ENCODE results near the gene JMJD4.

Gene JMJD4

DNA sequence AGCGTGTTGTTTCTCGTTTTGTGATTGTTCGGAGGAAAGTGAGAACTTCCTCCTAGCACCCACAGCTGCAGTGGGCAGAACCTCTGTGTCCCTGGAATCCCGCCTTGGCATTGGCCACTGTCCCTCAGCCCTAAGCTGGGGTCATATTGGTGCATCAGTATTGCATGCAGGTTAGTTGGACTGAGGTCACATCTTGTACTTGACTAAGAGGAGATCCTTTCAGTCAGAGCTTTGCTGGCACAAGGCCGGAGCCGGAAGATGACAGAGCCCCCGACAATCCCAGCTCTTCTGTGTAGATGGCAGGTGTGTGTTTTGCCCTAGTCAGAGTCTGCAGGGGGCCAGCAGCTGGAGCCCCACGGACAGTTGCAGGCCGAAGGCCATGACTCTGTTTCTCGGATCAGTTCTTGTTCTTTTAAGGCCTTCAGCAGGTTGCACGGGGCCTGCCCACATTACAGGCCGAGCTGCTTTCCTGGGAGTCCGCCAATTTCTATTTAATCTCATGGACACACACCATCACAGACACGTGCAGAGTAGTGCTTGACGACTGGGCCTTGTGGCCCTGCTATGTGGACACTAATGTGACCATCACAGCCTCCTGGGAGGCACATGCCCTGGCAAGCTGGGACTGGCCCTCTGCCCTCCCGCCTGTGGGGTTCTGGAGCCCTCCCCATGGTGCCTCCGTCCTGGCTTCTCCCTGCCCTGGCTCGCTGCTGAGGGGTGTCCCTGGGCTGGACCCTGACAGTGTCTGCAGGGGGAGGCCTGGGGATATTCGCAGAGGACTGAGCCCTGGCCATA lies 15.0 kb upstream of the JMJD4 start:
- no peak for DNase-seq (ENCODE audit: low read depth)

DNA sequence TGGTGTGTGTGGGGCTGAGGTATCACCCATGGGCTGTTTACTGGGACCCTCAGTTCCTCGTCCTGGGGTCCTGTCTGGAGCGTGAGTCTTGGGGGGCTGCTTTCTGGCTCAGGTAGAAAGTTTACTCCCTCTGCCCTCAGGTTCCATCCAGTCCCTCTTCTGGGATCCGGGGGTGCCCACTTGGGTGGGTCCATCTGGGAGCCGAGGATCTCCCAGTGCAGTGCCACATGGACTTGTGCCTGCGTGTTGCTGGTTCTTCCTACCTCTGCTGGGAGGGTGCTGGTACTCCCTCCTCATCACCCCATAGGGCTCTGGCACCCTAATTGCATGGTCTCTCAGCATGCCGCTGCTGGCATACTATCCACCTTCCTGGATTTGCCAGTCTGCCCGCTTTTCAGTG lies 14.1 kb upstream of the JMJD4 start:
- no peak for DNase-seq (ENCODE audit: low read depth)

DNA sequence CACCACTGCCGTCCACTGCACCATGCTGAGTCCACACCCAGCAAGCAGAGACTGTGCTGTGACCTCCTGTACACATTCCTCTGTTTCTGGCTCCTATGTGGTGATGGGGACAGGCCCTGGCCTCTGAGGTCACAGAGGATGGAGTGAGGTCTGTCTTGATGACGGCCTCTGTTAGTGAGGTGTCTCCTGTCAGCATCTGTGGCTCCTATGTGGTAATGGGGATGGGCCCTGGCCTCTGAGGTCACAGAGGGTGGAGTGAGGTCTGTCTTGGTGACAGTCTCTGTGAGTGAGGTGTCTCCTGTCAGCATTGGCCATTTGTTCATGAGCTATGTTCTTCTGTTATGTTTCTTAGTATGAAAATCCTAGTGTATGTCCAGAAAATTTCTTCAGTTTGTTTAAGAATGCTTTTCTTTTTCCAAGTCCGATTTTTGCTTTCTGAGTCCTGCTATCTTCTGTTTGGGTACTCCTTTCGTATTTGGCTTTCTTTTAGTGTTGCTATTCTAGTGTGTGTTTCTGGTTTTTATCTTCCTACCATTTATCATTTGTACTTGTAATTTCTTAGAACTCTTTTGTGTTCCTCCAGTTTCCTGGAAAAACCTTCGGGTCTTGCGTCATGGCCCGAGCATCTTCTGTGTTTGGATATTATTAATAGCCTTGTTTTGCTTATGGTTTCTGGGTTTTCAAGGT lies 13.5 kb upstream of the JMJD4 start:
- no peak for DNase-seq (ENCODE audit: low read depth)

DNA sequence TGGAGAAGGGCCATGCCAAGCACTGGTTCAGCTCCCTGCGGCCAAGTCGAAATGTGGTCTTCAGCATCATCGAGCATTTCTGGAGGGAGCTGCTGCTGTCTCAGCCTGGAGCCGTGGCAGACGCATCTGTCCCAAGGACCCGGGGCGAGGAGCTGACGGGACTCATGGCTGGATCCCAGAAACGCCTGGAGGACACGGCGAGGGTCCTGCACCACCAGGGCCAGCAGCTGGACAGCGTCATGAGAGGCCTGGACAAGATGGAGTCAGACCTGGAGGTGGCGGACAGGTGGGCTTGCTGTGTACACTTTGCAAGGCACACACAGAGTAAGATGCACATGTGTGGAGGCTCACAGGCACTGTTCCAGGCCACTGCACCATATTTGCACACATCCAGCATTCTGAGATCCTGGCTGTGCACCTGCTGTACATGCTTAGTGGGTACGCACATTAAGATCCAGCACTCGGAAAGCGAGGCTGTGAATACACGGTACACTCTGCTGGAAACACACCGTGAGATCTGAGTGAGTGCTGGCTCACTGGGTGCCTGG lies 12.9 kb upstream of the JMJD4 start:
- DNase-seq (ENCODE audit: low read depth), result no peak

DNA sequence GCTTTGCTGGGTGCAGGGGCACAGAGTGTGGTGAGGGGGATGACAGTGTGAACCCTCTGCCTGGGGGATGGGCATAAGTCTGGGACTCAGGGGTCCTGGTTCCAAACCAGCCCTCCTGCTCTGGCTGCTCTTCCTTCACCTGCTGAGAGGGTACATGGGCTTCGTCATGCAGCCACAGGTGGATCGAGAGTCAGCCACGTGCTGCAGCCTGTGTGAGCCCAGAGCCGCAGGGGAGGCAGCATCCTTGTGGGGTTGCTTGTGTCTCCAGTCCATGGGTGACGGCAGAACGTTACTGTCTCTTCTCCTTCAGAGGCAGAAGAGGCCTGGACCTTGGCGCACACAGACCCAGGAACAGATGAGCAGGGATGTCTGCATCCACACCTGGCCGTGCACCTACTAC lies 12.3 kb upstream of the JMJD4 start:
- no peak for DNase-seq (ENCODE audit: low read depth)

DNA sequence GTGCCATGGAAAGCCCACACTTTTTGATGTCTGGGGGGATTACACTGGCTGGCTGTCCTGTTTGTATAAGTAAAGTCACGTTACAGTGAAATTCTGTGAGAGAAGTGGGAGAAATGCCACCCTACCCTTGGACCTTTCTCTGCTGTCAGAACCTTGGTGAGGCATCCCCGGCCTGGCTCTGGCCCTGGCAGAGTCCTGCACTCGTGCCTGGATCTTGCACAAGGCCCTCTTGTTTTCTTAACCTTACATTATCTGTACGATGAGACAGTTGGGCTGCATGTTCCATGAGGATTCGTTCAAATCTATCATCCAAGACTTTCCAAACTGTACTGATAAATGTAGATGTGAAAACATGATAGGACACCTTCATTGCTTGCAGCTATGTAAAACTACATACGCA lies 11.6 kb upstream of the JMJD4 start:
- DNase-seq (ENCODE audit: low read depth), result no peak

DNA sequence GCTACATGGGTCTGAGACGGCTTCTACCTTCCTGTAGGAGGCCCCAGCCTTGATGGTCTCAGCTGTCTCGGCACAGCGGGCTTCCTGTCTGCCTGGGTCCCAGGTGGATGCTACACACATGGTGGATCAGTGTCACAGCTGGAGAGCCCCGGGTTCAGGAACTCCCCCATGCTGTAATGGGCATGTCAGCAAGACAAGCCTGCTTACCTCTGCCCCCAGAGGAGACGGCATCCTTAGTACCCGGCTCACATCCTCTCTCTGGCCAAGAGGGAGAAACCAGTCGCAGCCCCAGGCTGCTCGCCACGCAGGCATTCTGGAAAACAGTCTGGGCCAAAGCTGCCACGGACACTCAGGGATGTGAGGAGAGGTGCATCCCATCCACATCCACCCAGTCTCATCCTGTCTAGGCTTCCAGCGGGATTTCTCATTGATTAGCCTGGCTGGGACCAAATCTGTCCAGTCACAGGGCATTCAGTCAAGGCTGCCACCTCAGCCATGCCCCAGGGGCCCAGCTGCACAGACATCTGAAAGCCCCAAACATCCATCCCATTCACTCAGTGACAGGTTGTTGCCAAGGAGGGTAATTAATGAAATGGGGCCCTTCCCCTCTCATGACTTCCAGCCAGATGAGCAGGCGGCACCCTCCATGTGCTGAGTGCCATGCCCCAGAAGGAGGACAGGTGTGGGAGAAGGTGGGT lies 10.6 kb upstream of the JMJD4 start:
- DNase-seq (ENCODE audit: low read depth), result no peak

DNA sequence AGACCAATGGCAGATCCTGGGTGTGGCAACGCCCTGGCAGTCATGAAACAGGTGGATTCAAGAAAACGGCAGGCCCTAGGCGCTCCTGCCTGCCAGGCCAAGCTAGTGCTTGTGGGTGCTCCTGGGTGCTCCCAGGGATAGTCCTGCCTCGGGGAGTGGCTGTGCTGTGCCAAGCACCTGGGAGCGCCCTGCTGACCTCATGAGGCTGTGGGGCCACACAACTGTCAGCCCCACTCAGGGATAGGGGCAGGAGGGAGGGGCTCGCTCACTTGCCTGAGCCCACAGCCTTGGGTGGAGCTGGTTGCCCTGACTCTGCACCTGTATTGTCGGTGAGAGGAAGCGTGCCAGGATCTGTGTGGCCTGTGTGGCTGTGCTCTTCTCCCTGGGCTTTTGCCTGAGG lies 9.6 kb upstream of the JMJD4 start:
- DNase-seq (ENCODE audit: low read depth), result no peak

DNA sequence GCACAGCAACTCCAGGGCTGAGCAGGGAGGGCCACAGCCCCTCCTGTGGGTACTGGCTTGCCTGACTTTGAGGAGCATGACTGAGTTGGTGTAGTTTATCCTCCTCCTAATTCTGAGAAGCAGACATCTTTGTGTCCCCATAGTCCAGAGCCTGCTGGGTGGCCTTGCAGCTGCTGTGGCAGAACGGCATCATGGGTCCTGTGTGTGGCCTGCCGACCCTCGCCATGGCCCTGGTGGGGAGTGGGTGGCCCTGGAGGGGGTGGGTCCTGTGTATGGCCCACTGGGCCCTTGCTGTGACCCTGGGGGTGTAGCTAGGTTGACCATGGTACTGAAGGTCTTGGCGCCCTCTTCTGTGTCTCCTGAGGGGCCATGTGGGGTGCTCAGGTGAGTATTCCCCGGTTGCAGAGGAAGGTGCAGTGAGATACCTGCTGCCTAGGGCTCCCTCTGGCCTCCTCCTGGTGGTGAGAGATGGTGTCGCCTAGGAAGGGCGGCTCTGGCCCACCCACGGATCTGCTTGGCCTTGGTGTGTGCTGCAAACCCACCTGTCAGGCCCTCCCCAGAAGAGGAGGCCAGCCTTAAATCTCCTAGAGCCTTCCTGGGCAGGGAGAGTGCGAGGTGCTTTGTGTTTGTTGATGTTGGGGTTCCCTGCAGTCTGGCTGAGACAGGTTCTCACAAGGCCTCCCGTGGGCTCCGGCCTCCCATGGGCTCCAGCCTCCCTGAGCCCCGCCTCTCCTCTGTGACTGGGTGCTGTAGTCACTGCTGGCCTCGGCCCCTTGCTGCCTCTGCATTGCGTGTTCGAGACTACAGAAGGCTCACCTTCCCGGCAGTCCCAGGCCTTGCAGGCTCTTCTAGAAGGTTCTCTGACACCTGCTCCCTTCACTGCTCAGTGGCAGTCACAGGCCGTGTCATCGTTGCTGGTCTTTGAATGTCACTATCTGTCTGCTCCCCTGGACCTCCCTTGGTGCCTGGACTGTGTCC lies 7.9 kb upstream of the JMJD4 start:
- DNase-seq (ENCODE audit: low read depth), result no peak

DNA sequence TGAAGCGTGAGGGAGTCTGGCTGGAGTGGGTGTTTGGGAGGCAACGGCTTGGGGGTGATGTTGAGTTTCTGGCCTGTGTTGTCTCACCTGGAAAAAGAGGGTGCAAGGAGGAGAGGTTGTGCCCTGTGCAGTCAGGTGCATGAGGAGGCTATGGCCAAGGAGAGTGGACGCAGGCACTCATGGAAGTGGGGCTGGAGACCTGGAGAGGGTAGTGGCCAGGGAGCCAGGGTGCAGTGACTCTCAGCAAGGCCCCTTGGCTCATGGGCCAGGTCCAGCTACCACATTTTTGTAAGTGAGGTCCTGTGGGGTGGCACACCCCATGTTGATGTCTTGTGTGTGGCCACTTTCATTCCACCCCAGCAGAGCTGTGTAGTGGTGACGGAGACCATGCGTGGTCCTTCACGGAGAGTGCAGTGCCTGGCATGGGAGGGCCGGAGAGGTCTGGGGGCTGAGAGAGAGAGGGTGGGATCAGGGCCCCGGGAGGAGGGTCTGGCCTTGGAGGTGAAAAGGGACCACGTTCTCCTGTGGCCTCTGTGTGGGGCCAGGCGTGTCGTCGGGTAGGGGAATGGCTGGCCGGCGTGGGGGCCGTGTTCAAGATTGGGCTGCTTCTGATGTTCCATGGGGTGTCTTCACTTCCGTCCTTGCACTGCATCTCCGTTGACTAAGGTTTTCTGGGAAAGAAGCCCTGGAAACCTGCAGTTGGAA lies 6.2 kb upstream of the JMJD4 start:
- no peak for DNase-seq (ENCODE audit: low read depth)

DNA sequence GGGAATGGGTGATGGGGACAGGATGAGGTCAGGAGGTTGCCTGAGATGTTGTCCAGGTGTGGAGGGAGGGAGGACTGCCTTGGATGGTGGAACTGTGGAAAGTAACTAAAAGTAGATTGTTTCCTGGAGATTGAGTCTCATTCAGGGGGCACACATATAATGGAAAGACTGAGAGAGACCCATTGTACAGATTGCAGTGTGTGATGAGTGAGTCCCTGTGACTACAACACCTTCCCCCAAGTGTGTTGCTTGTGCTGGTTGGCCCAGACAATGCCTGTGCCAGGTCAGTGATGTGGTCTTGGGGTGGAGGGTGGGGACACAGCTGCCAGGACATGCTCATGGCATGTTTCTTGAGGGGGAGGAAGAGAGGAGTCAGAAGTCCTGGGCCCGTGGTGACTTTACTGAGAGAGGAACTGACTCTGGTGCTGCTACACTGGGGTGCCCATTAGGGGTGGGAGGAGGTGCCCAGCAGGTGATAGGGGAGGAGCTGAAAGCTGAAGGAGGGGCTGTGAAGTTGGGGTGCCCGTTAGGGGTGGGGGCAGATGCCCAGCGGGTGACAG lies 5.4 kb upstream of the JMJD4 start:
- DNase-seq (ENCODE audit: low read depth), result no peak

DNA sequence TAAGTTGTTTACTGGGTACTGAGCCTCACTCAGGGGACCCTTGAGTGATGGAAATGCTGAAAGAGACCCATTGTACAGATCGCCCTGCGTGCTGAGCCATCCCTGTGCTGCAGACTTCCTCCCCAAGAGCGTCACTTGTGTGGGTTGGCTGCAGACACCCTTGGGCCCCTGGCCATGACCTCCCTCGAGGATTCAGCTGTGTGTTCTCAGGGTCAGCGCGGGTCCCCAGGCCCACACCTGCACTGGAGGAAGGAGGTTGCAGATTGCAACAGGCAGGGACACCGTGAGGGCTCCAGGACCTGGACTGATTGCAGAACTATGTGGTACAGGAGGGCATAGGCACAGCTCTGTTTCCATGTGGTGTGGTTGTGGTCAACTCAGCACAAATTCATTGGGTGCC lies 4.5 kb upstream of the JMJD4 start:
- DNase-seq (ENCODE audit: low read depth), result no peak

DNA sequence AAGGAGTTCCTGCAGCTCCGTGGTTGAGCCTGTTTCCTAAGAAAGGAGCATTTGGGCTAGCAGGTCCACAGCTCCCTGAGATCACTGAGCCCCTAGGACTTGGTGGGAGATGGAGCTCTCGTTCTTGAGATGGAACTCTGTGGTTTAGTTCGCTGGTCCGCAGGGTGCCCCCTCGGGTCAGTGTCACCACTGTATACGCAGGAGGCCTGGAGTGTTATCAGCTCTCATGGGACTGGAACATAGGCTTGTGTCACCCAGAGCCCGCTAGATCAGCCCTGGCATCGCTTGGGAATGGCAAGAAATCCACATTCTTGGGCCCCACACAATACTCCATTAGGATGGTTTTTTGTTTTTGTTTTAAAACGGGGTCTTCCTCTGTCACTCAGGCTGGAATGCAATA lies 3.7 kb upstream of the JMJD4 start:
- no peak for DNase-seq (ENCODE audit: low read depth)

DNA sequence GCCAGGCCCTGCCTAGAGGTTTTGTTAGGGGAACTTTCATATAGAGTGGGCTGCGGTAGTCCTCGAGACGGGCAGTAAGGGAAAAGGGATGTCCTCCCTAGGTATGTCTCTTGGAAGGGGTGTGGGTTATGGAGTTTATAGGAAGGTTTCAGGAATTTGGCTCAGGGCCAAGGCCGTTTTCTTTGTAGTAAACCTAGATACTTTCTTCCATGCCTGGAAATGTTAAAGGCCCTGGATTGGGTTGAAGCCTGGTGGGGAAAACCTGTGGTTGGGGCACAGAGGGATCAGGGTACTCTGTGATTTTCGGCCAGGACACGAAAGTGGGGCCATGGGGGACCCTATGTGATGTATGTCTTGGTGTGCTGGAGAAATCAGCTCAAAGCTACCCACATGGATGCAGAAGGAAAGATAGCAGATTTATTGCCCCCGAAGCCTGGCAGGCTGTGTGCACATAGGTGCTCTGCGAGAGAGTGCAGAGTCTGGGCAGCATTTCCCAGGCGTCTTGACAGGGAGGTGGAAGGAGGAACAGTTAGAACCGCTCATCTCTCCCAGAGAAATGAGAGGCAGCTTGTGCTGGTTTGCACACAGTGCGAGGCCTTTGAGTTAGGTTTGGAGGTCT lies 1.8 kb upstream of the JMJD4 start:
- DNase-seq (ENCODE audit: low read depth), result no peak

DNA sequence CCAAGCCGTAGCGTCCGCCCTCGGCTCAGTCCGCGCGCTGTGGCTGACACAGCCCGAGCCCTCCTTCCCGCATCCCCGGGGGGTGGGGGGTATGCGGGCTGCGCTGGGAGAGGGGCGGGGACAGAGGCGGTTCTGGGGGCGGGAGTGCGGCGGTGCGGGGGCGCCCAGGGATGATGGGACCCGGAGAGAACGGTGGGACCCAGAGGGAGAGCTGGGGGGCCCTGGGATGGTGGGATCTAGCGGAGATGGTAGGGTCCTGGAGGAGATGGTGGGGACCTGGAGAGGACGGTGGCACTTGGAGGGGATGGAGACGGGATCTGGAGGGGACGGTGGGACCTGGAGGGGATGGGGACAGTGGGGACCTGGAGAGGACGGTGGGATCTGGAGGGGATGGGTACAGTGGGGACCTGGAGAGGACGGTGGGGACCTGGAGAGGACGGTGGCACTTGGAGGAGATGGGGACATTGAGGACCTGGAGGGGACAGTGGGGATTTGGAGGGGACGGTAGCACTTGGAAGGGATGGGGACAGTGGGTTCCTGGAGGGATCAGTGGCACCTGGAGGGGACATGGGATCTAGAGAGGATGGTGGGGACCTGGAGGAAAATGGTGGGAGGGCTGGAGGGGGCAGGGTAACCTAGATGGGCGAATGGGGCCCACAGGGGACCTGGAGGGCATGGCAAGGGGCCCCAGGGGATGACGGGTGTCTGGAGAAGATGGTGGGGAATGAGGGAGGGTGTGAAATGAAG lies 610 bp upstream of the JMJD4 start:
- no peak for DNase-seq (ENCODE audit: low read depth)

DNA sequence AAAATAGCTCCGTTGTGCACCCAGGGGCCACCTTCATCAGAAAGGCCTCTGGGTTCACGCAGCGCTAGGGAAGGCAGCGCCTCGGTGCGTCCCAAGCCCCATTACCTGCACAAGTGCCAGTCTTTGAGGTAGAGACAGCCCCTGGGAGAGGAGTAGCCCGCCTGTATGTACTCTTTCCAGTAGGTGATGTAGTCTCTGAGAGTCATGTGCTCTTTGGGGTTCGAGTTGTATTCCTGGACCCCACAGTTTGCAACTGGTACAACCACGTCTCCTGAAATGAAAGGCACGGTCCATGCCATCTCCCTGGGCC lies 601 bp downstream of the JMJD4 start:
- peak; percentile 24 for DNase-seq (ENCODE audit: low read depth)

DNA sequence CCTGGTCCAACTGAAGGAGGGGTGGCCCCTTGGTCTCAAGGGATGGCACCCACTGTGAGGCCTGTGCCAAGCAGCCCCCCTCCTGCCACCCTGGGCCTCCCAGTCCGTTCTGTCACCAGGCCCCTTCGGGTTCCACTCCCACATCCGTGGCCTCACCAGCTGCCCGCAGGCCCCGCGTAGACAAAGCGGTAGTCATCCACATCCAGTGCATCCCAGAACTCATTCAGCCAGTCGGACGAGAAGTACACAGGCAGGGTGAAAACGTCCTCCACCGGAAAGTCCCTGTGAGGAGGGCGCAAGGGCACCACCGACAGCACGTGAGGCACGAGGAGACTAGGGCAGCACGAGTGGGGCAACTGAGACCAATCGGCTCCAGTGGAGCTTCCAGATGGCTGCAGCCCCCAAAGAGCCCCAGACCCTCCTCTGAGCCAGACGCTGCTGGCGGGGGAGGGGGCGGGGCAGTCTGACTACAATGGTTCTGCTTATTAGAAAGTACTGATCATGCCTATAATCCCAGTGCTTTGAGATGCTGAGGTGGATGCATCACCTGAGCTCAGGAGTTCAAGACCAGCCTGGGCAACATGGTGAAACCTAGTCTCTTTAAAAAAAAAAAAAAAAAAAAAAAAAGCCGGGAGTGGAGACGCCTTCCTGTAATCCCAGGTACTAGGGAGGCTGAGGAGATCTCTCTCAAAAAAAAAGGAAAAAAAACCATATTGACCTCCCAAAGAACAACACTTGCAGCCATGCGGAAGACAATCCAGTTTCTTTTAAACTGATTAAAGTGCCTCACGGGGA lies 1.2 kb downstream of the JMJD4 start:
- no peak for DNase-seq (ENCODE audit: low read depth)

DNA sequence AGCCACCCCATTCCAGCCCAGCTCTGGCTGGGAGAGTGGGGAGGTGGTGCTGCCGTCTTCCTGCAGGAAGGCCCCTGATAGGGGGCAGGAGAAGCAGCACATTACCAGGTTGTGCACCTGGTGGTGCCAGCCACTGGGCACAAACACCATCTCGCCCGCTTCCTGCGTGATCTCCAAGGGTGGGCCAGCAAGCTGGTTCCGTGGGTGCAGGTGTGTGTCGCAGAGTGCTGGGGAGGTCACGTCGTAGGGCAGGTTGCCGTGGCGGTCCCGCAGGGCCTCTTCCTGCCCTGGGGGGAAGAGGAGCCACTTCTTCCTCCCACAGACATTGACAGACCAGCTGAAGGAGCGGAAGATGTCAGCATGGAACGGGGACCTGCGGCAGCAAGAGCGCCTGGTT lies 1.8 kb downstream of the JMJD4 start:
- DNase-seq (ENCODE audit: low read depth), result no peak
